ENCODE measurements around the gene METRNL.

The METRNL gene

GRCh38 chr17:83088451-83088850 is 9.0 kb downstream of the METRNL start:
- no peaks in the 10 kb centered on the region for H3K36me3 ChIP-seq (ENCODE audit: low read length)
- no peaks in the 10 kb centered on the region for H3K9me2 ChIP-seq (replicated peaks; ENCODE audit: insufficient read depth, low read length)
- no peaks in the 10 kb centered on the region for H3F3A ChIP-seq (ENCODE audit: insufficient read depth)
- no peaks in the 10 kb centered on the region for H4K20me1 ChIP-seq (ENCODE audit: low read depth, low read length)
- no peak overlapping the region for H3K9ac ChIP-seq (ENCODE audit: low read length)
- no peak overlapping the region for H3K4me2 ChIP-seq (ENCODE audit: low read depth, low read length, poor library complexity, severe bottlenecking)
- H3K4me3 ChIP-seq (ENCODE audit: insufficient read depth, low read length, poor library complexity, severe bottlenecking), result no peak overlapping the region
- TF ChIP-seq CTCF (IDR thresholded peaks at IDR 0.05; ENCODE audit: insufficient read depth, low read length, poor library complexity, severe bottlenecking) (no peak), EZH2phosphoT487 (conservative IDR thresholded peaks at IDR 0.05; ENCODE audit: low read length) (no peak)
- H3K27me3 ChIP-seq (ENCODE audit: low read length), result no peaks in the 10 kb centered on the region
- H3K27ac ChIP-seq (ENCODE audit: low read depth, low read length), result no peak overlapping the region
- H2AFZ ChIP-seq (ENCODE audit: low read depth, low read length, severe bottlenecking), result no peak overlapping the region
- H3K9me3 ChIP-seq (ENCODE audit: insufficient read depth, low read length), result no peaks in the 10 kb centered on the region
- peaks cover 8% of the 10 kb centered on the region; the same call in 1 of the 2 replicates for H3K79me2 ChIP-seq (ENCODE audit: insufficient read depth, low read length)

DNA sequence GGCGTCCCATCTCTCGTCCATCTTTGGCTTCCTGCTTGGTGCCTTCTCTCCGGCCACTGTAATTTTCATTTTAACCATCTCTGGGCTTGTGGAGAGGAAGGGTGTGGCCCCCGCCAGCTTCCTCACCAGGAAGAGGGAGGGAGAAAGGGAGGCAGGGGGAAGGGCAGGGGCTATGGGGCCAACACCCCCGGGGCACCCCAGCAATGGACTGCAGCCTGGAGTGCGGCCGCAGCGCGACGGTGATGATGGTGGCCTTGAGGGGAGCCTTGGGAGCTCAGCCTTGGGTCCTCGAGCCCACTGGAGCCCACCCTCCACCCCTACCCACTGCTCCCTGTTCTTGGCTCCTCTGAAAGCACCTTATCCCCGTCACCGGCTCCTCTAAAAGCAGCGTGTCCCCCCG is 9.5 kb downstream of the METRNL start:
- no peak for TF ChIP-seq EZH2phosphoT487 (conservative IDR thresholded peaks at IDR 0.05; ENCODE audit: low read length)
- TF ChIP-seq CTCF (IDR thresholded peaks at IDR 0.05; ENCODE audit: insufficient read depth, low read length, poor library complexity, severe bottlenecking), result no peak
- Histone ChIP-seq H3K9me3 (ENCODE audit: insufficient read depth, low read length) (no peaks in the 10 kb centered on the region), H3K36me3 (ENCODE audit: low read length) (no peaks in the 10 kb centered on the region), H3K27me3 (ENCODE audit: low read length) (no peaks in the 10 kb centered on the region), H4K20me1 (ENCODE audit: low read depth, low read length) (no peaks in the 10 kb centered on the region), H3K79me2 (ENCODE audit: insufficient read depth, low read length) (peaks cover 8% of the 10 kb centered on the region; the same call in 1 of the 2 replicates), H3K9ac (ENCODE audit: low read length) (no peak overlapping the region), H3K9me2 (replicated peaks; ENCODE audit: insufficient read depth, low read length) (no peaks in the 10 kb centered on the region), H3K27ac (ENCODE audit: low read depth, low read length) (no peak overlapping the region), H3K4me3 (ENCODE audit: insufficient read depth, low read length, poor library complexity, severe bottlenecking) (no peak overlapping the region), H3F3A (ENCODE audit: insufficient read depth) (no peaks in the 10 kb centered on the region), H3K4me2 (ENCODE audit: low read depth, low read length, poor library complexity, severe bottlenecking) (no peak overlapping the region), H2AFZ (ENCODE audit: low read depth, low read length, severe bottlenecking) (no peak overlapping the region)

DNA sequence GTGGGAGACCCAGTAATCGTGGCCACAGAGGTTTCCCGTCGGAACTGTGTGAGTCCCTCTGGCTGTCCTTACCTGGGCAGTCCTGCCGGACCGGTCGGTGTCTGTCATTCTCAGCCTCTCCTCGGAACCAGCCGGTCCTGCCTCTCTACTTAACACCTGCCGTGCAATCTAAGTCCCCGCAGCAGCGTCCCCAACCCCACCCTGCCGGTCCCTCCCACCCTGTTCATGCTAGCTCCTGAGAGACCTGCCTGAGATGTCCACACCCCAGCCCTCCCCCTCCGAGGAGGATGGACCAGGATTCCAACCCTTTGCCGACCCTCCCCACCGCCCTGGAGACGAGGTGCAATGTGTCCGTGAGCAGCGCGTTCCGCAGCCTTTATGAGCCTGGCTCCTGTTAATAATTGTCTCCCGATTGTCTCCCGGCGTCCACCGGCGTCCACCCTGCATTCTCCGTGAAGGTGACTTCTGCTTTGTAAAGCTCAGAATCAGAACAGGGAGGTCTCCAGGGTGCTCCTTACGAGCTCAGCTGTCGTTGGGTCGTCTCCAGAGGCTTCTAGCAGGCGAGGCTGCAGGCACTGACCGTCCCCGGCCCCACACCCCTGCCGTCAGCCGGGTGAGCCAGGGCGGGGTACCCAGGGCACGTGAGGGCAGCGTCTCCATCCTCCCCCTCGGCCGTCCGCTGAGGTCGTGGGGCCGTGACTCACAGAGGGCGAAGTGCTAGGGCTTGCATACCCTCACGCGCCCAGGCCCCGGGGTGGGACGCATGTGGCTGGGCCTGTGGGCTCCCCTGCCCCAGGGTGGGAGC is 10.1 kb downstream of the METRNL start:
- H3F3A ChIP-seq (ENCODE audit: insufficient read depth), result no peaks in the 10 kb centered on the region
- no peaks in the 10 kb centered on the region for H3K9me2 ChIP-seq (replicated peaks; ENCODE audit: insufficient read depth, low read length)
- H3K36me3 ChIP-seq (ENCODE audit: low read length), result no peaks in the 10 kb centered on the region
- no peak overlapping the region for H3K9ac ChIP-seq (ENCODE audit: low read length)
- no peak overlapping the region for H3K4me2 ChIP-seq (ENCODE audit: low read depth, low read length, poor library complexity, severe bottlenecking)
- H3K27me3 ChIP-seq (ENCODE audit: low read length), result no peaks in the 10 kb centered on the region
- H3K27ac ChIP-seq (ENCODE audit: low read depth, low read length), result no peak overlapping the region
- H3K9me3 ChIP-seq (ENCODE audit: insufficient read depth, low read length), result no peaks in the 10 kb centered on the region
- peaks cover 8% of the 10 kb centered on the region; the same call in 1 of the 2 replicates for H3K79me2 ChIP-seq (ENCODE audit: insufficient read depth, low read length)
- TF ChIP-seq EZH2phosphoT487 (conservative IDR thresholded peaks at IDR 0.05; ENCODE audit: low read length), result no peak
- no peak for TF ChIP-seq CTCF (IDR thresholded peaks at IDR 0.05; ENCODE audit: insufficient read depth, low read length, poor library complexity, severe bottlenecking)
- H4K20me1 ChIP-seq (ENCODE audit: low read depth, low read length), result no peaks in the 10 kb centered on the region
- H3K4me3 ChIP-seq (ENCODE audit: insufficient read depth, low read length, poor library complexity, severe bottlenecking), result no peak overlapping the region
- no peak overlapping the region for H2AFZ ChIP-seq (ENCODE audit: low read depth, low read length, severe bottlenecking)

Data from SU-DHL-6 (cell line).